ENCODE results near the gene NCOA7. TPM values are rescaled to one million over a fixed set of nuclear protein-coding genes. Genes with fewer than 3 reads are reported as not detected.

Gene NCOA7
- total RNA-seq, 2 experiments from 2014 or later: 34.6 to 35.7 TPM

DNA sequence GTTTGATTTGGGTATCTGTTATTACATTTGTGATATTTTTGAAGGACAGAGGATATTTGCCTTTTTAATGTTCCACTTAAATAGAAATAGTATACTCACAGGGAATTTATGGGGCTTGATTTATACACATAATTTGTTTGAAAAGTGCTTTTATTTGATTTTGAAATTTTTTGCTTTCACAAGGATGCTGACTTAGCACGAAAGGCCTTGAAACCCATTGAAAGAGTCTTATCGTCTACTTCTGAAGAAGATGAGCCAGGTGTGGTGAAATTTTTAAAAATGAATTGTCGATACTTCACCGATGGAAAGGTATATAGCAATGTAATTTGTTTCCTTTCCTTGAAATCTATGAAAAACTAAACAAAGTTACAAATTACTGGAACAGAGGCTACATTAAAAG, 91.5 kb downstream of the NCOA7 start:
- Histone ChIP-seq H3K36me3 (ENCODE audit: insufficient read depth, low read length) (peaks cover 89% of the 10 kb centered on the region), H3K4me3 (ENCODE audit: low read length) (no peak overlapping the region), H3K9me3 (ENCODE audit: control insufficient read depth in 1 of 2, insufficient read depth in 1 of 2, low read length in 2 of 2) (no peaks in the 10 kb centered on the region), H3K27ac (ENCODE audit: low read depth in 1 of 2, low read length in 2 of 2) (no peak overlapping the region), H3K27me3 (ENCODE audit: control insufficient read depth in 1 of 2, insufficient read depth in 2 of 2, low read length in 2 of 2) (no peaks in the 10 kb centered on the region), H3K4me1 (ENCODE audit: insufficient read depth, low read length) (no peaks in the 10 kb centered on the region)
- peaks cover 93% of the 10 kb centered on the region for H3K36me3 Mint-ChIP-seq (ENCODE audit: low read depth)
- H3K4me3 Mint-ChIP-seq: no peak overlapping the region
- H3K27ac Mint-ChIP-seq: no peak overlapping the region
- no peaks in the 10 kb centered on the region for H3K9me3 Mint-ChIP-seq
- no peak for ATAC-seq (ENCODE audit: poor library complexity)
- H3K27me3 Mint-ChIP-seq: no peaks in the 10 kb centered on the region
- intact Hi-C loops (cut with DNase I, micrococcal nuclease): loop anchor here in 1 of 2 experiments (5.0 kb wide), 1 partner anchor 35 kb away; no protein-coding TSS in a partner anchor
- DNase-seq: no peak
- CTCF ChIA-PET: no interaction called here
- TF ChIP-seq, protein P1, sequence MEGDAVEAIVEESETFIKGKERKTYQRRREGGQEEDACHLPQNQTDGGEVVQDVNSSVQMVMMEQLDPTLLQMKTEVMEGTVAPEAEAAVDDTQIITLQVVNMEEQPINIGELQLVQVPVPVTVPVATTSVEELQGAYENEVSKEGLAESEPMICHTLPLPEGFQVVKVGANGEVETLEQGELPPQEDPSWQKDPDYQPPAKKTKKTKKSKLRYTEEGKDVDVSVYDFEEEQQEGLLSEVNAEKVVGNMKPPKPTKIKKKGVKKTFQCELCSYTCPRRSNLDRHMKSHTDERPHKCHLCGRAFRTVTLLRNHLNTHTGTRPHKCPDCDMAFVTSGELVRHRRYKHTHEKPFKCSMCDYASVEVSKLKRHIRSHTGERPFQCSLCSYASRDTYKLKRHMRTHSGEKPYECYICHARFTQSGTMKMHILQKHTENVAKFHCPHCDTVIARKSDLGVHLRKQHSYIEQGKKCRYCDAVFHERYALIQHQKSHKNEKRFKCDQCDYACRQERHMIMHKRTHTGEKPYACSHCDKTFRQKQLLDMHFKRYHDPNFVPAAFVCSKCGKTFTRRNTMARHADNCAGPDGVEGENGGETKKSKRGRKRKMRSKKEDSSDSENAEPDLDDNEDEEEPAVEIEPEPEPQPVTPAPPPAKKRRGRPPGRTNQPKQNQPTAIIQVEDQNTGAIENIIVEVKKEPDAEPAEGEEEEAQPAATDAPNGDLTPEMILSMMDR (IDR thresholded peaks at IDR 0.05): no peak
- no peaks in the 10 kb centered on the region for H3K4me1 Mint-ChIP-seq (ENCODE audit: low read depth)
- POLR2A ChIA-PET: no interaction called here

DNA sequence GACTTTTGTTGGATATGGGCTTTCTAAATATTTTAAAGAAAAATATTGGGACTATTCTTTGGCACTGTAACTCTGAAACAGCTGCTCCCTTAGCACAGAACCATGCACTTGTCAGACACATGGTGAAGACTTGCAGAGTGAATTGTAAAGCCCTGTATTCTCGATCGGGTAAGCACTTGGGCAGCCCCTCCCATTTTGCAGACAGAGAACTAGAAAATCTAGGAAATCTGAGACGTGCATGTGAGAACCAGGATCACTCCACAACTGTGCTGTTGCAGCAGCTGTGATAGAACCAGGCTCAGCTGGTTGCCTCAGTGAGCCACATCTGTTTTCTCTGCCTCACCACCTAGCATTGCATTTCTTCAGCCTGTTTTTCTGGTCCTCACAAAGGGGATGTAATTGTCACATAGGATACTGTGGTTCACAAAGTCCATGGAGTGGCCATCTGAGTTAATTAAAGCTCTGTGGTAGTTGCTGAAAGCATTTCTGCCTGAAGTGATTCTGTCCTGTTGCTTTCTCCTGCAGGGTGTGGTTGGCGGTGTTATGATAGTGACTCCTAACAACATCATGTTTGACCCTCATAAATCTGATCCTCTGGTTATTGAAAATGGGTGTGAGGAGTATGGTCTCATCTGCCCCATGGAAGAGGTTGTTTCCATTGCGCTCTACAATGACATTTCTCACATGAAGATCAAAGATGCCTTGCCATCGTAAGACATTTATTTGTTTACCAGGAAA, 94.0 kb downstream of the NCOA7 start:
- CTCF ChIA-PET: no interaction called here
- H3K36me3 ChIP-seq (ENCODE audit: insufficient read depth, low read length): peaks cover 90% of the 10 kb centered on the region

DNA sequence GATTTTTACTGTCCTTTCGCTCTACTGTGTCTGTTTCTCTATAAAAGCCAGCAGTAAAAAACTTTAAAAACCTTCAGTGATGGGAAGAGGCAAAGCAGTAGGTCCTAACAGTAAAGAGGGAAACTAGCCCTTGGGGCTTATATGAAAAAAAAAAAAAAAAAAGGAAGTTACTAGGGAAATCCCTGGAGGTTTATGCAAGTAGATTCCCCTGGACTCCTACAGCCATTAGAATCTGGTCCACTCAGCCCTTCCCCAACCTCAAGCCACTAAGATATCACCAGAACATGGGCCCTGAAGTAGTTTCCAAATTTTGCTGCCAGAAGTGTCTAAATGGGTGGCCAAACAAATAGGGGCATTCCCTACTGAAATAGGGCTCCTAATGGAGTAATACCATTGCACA, 95.3 kb downstream of the NCOA7 start:
- peaks cover 84% of the 10 kb centered on the region for H3K36me3 Mint-ChIP-seq (ENCODE audit: low read depth)
- TF ChIP-seq, protein P1 (IDR thresholded peaks at IDR 0.05): no peak
- H3K27ac Mint-ChIP-seq: no peak overlapping the region
- H3K4me3 ChIP-seq (ENCODE audit: low read length): no peak overlapping the region
- no peaks in the 10 kb centered on the region for H3K9me3 Mint-ChIP-seq
- H3K27ac ChIP-seq (ENCODE audit: low read depth in 1 of 2, low read length in 2 of 2): no peak overlapping the region
- H3K4me3 Mint-ChIP-seq: no peak overlapping the region
- ChIA-PET POLR2A (no interaction called here), CTCF (no interaction called here)
- no peaks in the 10 kb centered on the region for H3K27me3 Mint-ChIP-seq
- H3K27me3 ChIP-seq (ENCODE audit: control insufficient read depth in 1 of 2, insufficient read depth in 2 of 2, low read length in 2 of 2): no peaks in the 10 kb centered on the region
- intact Hi-C loops (cut with DNase I, micrococcal nuclease): loop anchor here in 1 of 2 experiments (5.0 kb wide), 1 partner anchor 89 kb away; no protein-coding TSS in a partner anchor
- H3K4me1 ChIP-seq (ENCODE audit: insufficient read depth, low read length): no peaks in the 10 kb centered on the region
- peaks cover 90% of the 10 kb centered on the region for H3K36me3 ChIP-seq (ENCODE audit: insufficient read depth, low read length)
- peak in 1 of 14 experiments; percentile 15 for DNase-seq
- no peaks in the 10 kb centered on the region for H3K4me1 Mint-ChIP-seq (ENCODE audit: low read depth)
- H3K9me3 ChIP-seq (ENCODE audit: control insufficient read depth in 1 of 2, insufficient read depth in 1 of 2, low read length in 2 of 2): no peaks in the 10 kb centered on the region
- ATAC-seq (ENCODE audit: poor library complexity): no peak

More for the DNA sequence above, 94.0 kb downstream of the NCOA7 start:
- no peaks in the 10 kb centered on the region for H3K9me3 ChIP-seq (ENCODE audit: control insufficient read depth in 1 of 2, insufficient read depth in 1 of 2, low read length in 2 of 2)
- H3K27me3 ChIP-seq (ENCODE audit: control insufficient read depth in 1 of 2, insufficient read depth in 2 of 2, low read length in 2 of 2): no peaks in the 10 kb centered on the region
- H3K9me3 Mint-ChIP-seq: no peaks in the 10 kb centered on the region
- H3K4me1 ChIP-seq (ENCODE audit: insufficient read depth, low read length): no peaks in the 10 kb centered on the region
- H3K27ac Mint-ChIP-seq: no peak overlapping the region
- peaks cover 83% of the 10 kb centered on the region for H3K36me3 Mint-ChIP-seq (ENCODE audit: low read depth)
- H3K4me3 ChIP-seq (ENCODE audit: low read length): no peak overlapping the region
- intact Hi-C loops (cut with DNase I, micrococcal nuclease): loop anchor here in 1 of 2 experiments (5.0 kb wide), 2 partner anchors 38 to 88 kb away; no protein-coding TSS in a partner anchor
- ATAC-seq (ENCODE audit: poor library complexity) (no peak), DNase-seq (no peak)
- no peak overlapping the region for H3K27ac ChIP-seq (ENCODE audit: low read depth in 1 of 2, low read length in 2 of 2)
- TF ChIP-seq, protein P1 (IDR thresholded peaks at IDR 0.05): no peak
- H3K4me3 Mint-ChIP-seq: no peak overlapping the region
- no peaks in the 10 kb centered on the region for H3K4me1 Mint-ChIP-seq (ENCODE audit: low read depth)
- H3K27me3 Mint-ChIP-seq: no peaks in the 10 kb centered on the region
- POLR2A ChIA-PET: interaction anchor here (1.7 kb wide), 1 partner anchor 94 kb away, joined by 5 read pairs; the partner anchor contains the start of gene NCOA7

All from CD4-positive, alpha-beta T cell (primary cell).